MM.1S (cell line): Measurements from ENCODE around the gene NEURL1.

Experiments used
- DNase-seq: peaks from one replicate; pipeline ENCODE4 v3.0.0-alpha.2; 2015
- H2AFZ ChIP-seq: fragments of 300-600 bp; sonication (generic); 2 replicates; pipeline ENCODE4 v1.6.0; 2016; ENCODE audit warnings: antibody characterized with exemption, low read length
- H3F3A ChIP-seq: fragments of 300-600 bp; sonication (generic); 2 replicates; pipeline ENCODE4 v1.6.1; 2016; ENCODE audit warnings: mild to moderate bottlenecking, antibody characterized with exemption, low read length, moderate library complexity, mixed read lengths; ENCODE audit not compliant: insufficient read depth
- H3K27ac ChIP-seq: fragments of 300-600 bp; sonication (generic); 2 replicates; pipeline ENCODE4 v1.5.1; 2016; ENCODE audit warnings: mild to moderate bottlenecking, low read length
- H3K27me3 ChIP-seq: fragments of 300-600 bp; sonication (generic); replicated peaks from 2 replicates; pipeline ENCODE4 v1.6.0; 2016; ENCODE audit warnings: low read length; ENCODE audit not compliant: insufficient read depth
- H3K36me3 ChIP-seq: fragments of 300-600 bp; sonication (generic); replicated peaks from 2 replicates; pipeline ENCODE4 v1.6.1; 2016; ENCODE audit warnings: mild to moderate bottlenecking, low read length, mixed read lengths; ENCODE audit not compliant: insufficient read depth
- H3K4me1 ChIP-seq: fragments of 300-600 bp; sonication (generic); 2 replicates; pipeline ENCODE4 v1.6.1; 2016; ENCODE audit warnings: low read length, mixed read lengths
- H3K4me2 ChIP-seq: fragments of 300-600 bp; sonication (generic); 2 replicates; pipeline ENCODE4 v1.6.0; 2016; ENCODE audit warnings: low read depth, low read length
- H3K4me3 ChIP-seq: fragments of 300-600 bp; sonication (generic); 2 replicates; pipeline ENCODE4 v1.5.1; 2016; ENCODE audit warnings: low read length, mixed read lengths
- H3K79me2 ChIP-seq: fragments of 300-600 bp; sonication (generic); 2 replicates; pipeline ENCODE4 v1.6.1; 2016; ENCODE audit warnings: mixed run types, low read length, mixed read lengths
- H3K9ac ChIP-seq: fragments of 300-600 bp; sonication (generic); 2 replicates; pipeline ENCODE4 v1.6.1; 2016; ENCODE audit warnings: low read length, mixed read lengths
- H3K9me2 ChIP-seq: fragments of 300-600 bp; sonication (generic); replicated peaks from 2 replicates; pipeline ENCODE4 v1.6.1; 2016; ENCODE audit warnings: mild to moderate bottlenecking, low read length, mixed read lengths; ENCODE audit not compliant: insufficient read depth
- H3K9me3 ChIP-seq: fragments of 300-600 bp; sonication (generic); replicated peaks from 2 replicates; pipeline ENCODE4 v1.6.1; 2016; ENCODE audit warnings: mild to moderate bottlenecking, low read length, mixed read lengths; ENCODE audit not compliant: insufficient read depth
- H4K20me1 ChIP-seq: fragments of 300-600 bp; sonication (generic); 2 replicates; pipeline ENCODE4 v1.6.1; 2016; ENCODE audit warnings: mild to moderate bottlenecking, low read length, moderate library complexity, mixed read lengths; ENCODE audit not compliant: insufficient read depth
- CTCF ChIP-seq: fragments of 300-600 bp; sonication (generic); IDR thresholded peaks from 2 replicates; pipeline ENCODE4 v1.5.1; 2016; ENCODE audit warnings: antibody characterized with exemption, low read length, mixed read lengths
- EZH2 ChIP-seq: fragments of 300-600 bp; sonication (generic); optimal IDR thresholded peaks from 2 replicates; pipeline ENCODE3; 2017; ENCODE audit warnings: low read depth, mild to moderate bottlenecking, antibody characterized with exemption, low read length, mixed read lengths
- EZH2phosphoT487 ChIP-seq: fragments of 300-600 bp; sonication (generic); IDR thresholded peaks from 2 replicates; pipeline ENCODE4 v1.6.1; 2018; ENCODE audit warnings: antibody characterized with exemption, low read length

NEURL1 gene

DNA sequence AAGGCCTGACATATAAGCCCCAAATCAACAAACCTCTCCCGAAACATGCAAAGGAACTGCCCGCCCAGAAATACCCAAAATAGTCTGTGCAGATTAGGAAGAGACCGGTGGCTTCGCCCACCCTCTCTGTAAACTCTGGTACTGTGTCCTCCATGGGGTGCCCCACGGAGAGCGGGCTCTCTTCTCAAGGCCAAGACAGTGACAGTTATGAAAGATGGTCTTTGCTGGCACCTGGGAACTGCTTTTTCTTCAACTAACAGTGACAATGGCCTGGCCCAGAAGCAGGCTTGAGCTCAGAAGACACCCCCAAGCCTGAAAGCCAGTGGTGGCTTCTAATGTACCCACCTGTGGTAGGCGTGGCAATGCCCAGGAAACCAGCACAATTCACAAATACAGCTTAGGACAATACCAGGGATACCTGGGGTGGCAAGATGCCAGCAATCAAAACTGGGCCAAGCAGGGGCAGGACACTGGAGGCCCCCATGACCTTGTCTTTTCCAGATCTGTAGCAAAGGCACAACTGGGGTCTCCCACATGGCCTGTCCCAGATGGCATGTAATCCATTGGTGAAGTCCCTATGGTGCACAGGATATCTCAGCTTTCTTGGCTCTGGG lies 107.6 kb downstream of the NEURL1 start:
- H3K27me3 ChIP-seq: no peaks in the 10 kb centered on the region
- H3K27ac ChIP-seq: no peak overlapping the region
- no peak overlapping the region for H3K9ac ChIP-seq
- H3K36me3 ChIP-seq: no peaks in the 10 kb centered on the region
- H3K9me2 ChIP-seq: no peaks in the 10 kb centered on the region
- no peak for TF ChIP-seq CTCF
- TF ChIP-seq EZH2: no peak
- no peak for TF ChIP-seq EZH2phosphoT487
- no peaks in the 10 kb centered on the region for H3K4me1 ChIP-seq
- H2AFZ ChIP-seq: no peak overlapping the region
- no peaks in the 10 kb centered on the region for H4K20me1 ChIP-seq
- no peak overlapping the region for H3K4me3 ChIP-seq
- no peaks in the 10 kb centered on the region for H3F3A ChIP-seq
- no peaks in the 10 kb centered on the region for H3K9me3 ChIP-seq
- DNase-seq: no peak
- no peak overlapping the region for H3K4me2 ChIP-seq
- H3K79me2 ChIP-seq: no peaks in the 10 kb centered on the region

- Histone ChIP-seq H3K4me2 (no peak overlapping the region), H3K79me2 (no peaks in the 10 kb centered on the region), H3K9me3 (no peaks in the 10 kb centered on the region), H3K36me3 (no peaks in the 10 kb centered on the region), H3K27ac (no peak overlapping the region), H3K4me3 (no peak overlapping the region), H4K20me1 (no peaks in the 10 kb centered on the region), H3K9ac (no peak overlapping the region), H3F3A (no peaks in the 10 kb centered on the region), H3K27me3 (no peaks in the 10 kb centered on the region), H3K9me2 (no peaks in the 10 kb centered on the region), H3K4me1 (no peaks in the 10 kb centered on the region), H2AFZ (no peak overlapping the region)
- TF ChIP-seq CTCF: no peak
- TF ChIP-seq EZH2: no peak
- no peak for TF ChIP-seq EZH2phosphoT487
- no peak for DNase-seq
Measured at GRCh38 chr10:103602028-103602851, 108.7 kb downstream of the NEURL1 start.

GRCh38 chr10:103602852-103603155 lies 109.3 kb downstream of the NEURL1 start:
- no peaks in the 10 kb centered on the region for H3K79me2 ChIP-seq
- H3K36me3 ChIP-seq: no peaks in the 10 kb centered on the region
- H2AFZ ChIP-seq: no peak overlapping the region
- no peak for DNase-seq
- no peaks in the 10 kb centered on the region for H3K4me1 ChIP-seq
- H4K20me1 ChIP-seq: no peaks in the 10 kb centered on the region
- H3K4me3 ChIP-seq: no peak overlapping the region
- H3K27ac ChIP-seq: no peak overlapping the region
- no peaks in the 10 kb centered on the region for H3F3A ChIP-seq
- no peak overlapping the region for H3K9ac ChIP-seq
- no peaks in the 10 kb centered on the region for H3K27me3 ChIP-seq
- TF ChIP-seq CTCF (no peak), EZH2 (no peak), EZH2phosphoT487 (no peak)
- H3K4me2 ChIP-seq: no peak overlapping the region
- no peaks in the 10 kb centered on the region for H3K9me2 ChIP-seq
- H3K9me3 ChIP-seq: no peaks in the 10 kb centered on the region
